Medulla oblongata (tissue), 1 donor: ENCODE data around the gene PRKAG2.
A peak's percentile ranks its signal among the peaks of the same experiment; 100 is the strongest.
"Not testable (repeated sequence)": the region's sequence is repeated elsewhere in the genome, so short reads cannot be mapped to it uniquely, and the experiment has no call there.

Source experiments
- DNase-seq: peaks from one replicate; pipeline ENCODE4 v3.0.0-alpha.2; 2015; ENCODE audit errors: extremely low spot score

PRKAG2 gene

DNA sequence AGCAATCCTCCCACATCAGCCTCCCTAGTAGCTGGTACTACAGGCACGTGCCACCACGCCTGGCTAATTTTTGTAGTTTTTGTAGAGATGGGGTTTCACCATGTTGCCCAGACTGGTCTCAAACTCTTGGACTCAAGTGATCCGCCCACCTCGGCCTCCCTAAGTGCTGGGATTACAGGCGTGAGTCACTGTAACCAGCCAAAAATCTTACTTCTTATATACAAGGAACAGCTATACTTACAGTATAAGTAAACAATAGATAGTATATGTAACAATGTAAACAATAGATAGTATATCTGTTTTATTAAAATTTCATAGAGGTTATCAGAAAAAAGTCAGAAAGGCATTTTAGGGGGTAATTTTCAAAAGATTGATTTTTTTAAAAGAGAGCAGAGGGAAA lies 128.9 kb downstream of the PRKAG2 start:
- not testable (repeated sequence) for DNase-seq

DNA sequence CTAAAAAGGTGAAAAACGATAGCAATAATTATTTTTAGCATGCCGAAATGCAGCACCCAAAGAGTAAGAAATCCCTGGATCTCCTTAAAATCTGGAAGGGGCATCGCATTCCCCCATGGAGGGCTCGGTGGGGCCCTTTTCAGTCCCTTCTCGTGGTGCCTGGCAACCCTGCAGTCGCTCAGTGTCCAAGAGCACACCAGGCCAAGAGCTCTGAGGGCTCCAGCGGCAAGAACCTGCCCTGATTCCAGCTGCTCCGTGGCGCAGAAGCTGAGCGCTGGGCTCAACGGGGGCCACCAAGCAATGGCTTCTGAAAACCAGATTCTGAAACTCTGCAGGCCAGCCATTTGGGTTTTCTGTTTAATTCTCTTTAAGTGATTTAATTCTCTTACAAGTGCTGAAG lies 131.2 kb downstream of the PRKAG2 start:
- DNase-seq: no peak

DNA sequence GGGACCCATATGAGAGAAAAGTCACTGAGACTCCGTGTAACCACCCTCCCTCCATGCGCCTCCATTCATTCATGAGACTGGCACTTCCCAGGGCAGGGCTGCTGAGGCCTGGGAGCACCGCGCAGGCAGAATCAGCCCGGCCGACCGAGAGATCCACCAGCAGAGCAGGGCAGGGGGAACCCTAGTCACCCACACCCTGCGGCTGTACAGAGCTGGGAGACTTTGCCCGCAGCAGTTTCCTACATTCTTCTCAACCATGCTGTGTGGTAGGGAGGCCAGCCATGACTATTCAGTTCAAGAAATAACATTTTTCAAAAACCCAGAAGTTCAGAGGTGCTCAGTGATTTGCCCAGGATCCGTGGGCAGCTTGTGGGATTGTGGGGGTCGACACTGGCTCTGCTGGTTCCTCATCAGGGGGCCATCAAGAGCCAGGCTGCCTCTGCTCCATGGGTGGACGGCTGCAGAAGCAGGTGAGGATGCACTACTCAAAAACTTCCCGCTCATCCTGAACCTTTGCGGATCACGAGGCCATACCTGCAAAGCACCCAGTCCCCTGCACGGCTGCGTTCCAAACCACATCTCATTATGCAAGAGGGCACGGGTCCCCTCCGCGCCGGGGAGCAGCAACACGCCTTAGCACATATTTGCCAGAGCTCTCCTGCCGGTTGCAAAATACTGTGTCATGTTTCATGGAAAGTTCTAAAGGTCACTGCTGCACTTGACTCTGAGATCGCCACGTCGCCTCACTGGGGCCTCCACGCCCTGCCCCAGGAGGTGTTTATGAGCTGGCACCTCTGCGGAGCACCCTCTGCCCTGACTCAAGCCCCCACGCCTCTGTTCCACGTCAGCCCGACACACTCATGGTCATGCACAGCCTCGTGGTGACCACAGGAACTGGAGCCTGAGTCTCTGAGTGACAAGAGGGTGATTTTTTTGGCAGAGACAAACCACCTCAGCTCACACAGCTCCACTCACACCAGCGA lies 132.0 kb downstream of the PRKAG2 start:
- DNase-seq: peak; percentile 43

DNA sequence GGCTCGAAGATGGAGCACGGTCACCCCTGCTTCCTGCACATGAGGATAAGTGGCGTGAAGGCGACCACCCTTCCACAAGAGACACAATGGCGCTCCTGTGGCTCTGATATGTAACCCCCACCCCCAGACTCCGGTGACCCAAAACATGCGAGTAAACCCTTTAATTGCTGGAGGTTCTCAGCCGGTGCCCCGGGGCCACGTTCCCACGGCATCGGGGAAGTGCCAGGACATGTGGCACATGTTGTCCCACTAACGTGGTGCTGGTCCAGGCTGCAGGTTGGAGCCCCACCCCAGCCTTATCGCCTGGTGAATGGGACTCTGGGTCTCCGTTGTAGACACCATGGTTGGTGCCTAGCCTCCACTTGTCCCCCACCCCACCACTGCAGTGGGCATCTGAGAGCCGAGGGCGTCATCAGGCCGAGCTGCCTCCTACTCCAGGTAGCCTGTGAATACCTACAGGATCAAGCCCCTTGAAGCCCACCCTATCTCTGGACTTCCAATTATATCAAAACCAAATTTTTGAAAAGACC lies 132.8 kb downstream of the PRKAG2 start:
- DNase-seq: no peak

DNA sequence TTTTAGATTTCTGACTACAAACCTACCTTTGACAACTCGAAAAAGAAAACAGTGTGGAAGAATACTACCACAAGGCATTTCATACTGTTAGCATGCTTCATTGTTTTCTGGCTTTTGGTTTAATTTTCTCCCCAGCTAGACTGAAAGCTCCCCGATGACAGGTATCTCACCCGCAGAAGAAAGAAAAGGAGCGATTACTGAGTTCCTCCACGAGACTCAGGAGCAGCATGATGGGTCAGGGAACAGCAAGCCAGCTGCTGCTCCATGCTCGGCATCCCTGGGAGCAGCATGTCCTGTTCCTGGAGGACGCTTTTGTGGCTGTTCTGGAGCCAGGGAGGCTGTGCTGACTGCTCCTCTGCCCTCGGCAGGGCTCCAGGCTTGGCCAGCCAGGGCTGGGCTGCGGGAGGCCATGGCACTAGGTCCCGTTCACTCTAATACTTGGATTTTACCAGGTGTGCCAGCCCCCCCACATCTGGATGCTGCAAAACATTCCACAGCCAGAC lies 133.4 kb downstream of the PRKAG2 start:
- peak; percentile 53 for DNase-seq

DNA sequence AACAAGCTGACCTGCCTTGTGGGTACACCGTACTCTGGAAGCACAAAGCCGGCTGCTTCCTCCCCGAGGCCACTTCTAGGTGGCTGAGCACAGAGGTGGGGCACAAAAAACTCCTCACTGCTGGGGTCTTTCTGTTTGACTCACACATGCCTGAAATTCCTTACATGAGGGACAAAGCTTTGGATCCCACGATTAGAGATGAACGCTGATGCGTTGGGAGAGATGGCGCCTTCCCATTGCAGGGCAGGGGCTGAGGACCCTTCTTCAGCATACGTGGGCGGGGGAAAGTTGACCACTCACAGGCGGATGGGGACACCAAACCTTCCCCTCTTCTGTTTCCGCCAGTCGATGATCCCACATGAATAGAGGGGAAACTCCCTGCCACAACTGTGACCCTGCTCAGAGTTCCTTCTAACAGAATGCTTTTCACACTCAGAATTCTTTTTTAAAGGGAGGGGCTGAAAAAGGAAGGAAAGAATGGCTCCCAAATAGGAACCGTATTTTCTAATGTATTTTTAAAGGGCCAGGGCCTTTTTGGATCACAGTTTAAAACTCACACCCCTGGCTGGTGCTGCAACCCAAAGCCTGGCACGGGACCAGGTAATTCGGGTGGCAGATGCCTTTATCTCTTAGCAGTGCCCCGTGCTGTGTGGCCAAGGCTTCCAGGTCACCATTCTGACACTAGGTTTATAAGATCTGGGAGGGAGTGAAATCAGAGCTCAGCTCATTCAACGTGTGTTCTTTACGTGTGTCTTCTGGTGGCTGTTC lies 134.0 kb downstream of the PRKAG2 start:
- DNase-seq: no peak

DNA sequence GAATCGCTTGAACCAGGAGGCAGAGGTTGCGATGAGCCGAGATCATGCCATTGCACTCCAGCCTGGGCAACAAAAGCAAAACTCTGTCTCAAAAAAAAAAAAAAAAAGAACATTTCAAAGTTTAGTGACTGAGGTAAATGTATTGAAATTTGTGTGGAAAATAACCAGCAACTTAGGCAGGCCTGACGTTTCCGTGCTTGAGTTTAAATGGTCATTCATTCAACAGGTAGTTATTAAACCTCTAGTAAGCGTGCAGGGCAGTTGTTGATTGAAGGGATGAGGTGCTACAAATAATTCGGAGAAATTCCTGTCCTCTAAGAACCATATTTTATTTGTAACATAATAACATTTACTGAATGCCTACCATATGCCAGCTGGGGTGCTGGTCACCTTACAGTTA lies 135.3 kb downstream of the PRKAG2 start:
- no peak for DNase-seq

DNA sequence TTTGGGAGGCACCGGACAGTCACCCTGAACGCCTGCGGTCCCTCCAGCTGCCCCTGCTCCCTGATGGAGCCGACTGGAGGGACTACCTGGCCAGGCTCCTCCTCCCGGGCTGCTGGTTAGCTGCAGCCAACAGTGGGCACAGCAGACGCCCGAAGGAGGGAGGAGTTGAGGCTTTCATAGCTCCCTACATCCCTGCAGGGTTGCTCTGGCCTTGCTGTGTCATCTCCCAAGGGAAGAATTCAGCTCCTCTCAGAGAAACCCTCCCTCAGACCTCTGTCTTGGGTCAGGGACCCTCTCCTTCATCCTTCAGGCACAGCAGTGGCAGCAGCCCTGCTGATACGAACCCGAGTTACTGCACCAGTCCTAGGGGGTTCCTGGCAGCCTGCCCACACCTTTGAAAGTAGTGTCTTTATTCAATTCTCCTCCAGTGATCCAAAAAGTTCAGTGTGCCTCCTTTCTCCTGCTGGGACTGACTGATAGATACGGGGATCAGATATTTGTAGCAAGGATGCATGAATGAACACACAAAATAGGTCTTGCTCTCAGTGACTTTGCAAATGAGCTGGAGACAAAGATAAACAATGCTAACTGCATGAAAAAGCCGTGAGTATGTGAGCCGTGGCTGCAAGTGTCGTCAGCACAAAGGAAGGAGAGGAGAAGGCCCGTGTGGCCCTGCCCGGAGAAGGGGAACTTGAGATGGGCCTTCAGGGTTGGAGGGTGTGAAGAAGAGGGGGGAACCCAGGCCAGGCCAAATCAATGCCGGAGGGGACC lies 136.6 kb downstream of the PRKAG2 start:
- no peak for DNase-seq

DNA sequence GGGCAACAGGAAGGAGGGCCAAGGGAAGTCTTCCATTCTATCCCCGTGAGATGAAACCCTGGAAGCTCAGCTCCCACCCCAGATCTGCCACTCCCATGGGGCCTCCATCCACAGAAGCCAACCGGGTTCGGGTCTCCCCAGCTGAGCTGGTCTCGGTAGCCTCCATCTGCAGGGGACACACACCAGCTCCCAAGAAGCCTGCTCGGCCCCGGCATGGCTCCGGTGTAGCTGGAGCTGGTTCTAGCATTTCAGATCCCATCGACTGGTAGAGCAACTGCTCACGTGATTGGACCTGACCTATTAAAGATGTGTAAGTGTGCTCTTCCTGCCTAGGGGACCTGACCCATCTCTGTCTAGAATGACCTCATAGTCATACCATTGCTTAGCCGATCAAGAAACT lies 138.0 kb downstream of the PRKAG2 start:
- DNase-seq: no peak

DNA sequence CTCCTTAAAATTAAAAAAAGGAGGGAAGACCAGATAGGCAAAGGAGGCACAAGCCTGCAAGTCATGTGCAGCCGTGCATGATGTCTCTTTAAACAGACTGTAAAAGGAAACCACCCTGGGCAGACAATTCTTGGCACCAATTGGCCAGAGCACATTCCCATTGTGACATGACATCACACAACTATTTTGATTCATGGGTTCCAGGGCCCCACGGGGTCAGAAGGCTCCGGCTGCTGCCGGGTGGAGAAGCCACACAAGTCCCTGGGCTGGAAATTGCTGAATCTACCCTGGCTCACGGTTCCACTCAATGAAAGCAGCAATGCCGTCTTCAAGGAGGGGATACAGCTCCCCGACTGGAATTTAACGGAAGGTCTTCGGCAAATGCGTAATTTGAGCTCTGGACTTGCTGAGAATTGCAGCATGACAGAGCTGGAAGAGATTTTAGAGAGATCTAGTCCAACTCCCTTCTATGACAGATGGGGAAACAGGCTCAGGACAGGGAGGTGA lies 140.5 kb downstream of the PRKAG2 start:
- DNase-seq: peak; percentile 35

DNA sequence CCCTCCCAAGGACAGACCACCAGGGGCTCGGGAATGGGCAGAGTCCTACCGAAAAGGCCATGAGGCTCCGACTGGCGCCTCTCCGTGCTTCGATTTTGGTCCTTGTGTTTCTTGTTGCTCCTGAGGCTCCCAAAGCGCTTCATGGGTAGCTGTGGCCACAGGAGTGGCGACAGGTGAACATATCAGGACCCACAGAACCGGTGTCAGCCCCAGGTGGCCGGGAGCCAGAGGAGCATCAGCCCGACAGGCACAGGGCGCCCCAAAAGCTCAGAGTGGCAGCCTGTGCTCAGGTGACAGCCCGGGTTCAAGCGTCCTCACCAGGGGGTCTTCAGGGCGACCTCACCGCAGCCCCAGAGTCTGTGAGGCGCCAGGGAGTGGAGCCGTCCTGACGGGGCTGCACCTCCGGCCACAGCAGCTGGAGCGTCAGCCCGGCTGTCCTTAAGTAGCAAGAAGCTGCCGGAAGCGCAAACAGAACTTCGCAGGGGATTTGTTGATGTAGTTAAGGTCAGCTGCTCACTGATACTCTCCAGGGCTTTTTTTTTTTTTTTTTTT lies 141.0 kb downstream of the PRKAG2 start:
- DNase-seq: no peak

DNA sequence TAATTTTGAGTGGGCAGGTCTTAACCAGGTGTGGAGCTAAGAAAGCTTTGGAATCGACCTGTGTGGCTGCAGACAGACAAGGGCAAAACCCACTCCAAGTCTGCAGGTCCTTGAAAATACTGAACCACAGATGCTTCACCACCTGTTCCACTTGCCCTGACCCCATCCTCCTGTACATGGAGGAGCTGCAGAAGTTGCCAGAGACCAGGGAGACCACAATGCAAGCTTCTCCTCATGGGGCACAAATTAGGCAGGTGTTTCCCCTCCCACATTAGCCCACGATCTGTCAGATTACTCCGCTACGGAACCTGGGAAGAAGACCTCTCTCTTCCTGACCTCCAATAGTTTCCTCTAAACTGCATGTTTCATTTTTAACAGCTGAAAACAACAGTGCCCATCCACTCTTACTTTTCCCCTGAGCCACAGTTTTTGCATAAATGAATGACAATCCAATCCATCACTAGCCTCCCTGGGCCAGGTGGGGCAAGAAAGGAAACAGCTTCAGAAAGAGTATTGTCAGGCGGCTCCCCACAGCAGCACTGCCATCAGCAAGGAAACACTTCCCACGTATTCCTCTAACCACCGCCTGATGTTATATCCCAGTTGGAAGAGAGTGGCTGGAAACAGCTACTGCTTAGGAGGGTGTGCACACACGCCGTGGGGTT lies 141.6 kb downstream of the PRKAG2 start:
- no peak for DNase-seq

DNA sequence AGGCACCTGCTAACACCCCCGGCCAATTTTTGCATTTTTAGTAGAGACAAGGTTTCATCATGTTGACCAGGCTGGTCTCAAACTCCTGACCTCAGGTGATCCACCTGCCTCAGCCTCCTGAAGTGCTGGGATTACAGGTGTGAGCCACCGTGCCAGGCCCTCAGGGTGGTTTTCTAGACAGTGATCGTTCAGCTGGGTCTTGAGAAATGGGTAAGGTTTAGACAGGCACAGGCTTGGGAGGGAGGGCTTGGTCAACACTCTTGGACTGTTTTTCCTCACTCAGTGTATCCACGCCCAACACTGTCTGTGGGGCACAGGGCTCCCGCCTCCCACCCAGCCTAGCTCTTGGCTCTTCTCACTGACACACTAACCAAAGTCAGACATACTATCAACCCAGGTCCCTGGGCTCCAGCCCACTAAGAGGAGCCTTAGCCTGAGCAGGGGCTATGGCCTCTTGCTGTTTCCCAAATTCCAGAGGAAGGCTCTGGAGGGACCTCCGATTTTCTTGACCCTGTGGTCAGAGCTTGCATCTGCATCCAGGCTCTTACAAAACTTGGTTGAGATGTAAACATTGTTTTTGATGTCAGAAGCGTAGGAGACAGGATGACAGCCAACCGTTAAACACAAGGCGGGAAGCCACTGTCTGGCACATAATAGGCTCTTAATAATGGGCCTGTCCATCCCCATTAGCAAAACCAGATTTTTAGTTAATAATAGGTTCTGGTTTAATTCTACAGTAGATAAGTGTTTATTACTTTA lies 143.9 kb downstream of the PRKAG2 start:
- no peak for DNase-seq

DNA sequence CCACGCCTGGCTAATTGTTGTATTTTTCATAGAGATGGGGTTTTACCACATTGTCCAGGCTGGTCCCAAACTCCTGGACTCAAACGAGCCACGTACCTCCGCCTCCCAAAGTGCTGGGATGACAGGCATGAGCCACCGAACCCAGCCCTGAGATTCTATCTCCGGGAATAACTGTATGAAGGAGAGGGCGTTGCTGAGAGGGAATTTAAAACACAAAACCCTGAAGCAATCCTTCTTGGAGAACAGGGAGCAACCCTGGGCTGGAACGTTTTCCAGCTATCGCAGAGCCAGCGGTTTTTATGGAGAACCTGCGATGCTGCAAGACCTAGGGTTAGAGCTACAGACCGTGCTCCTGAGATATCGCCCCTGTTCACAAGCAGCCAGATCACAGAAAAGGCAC lies 144.6 kb downstream of the PRKAG2 start:
- DNase-seq: no peak

DNA sequence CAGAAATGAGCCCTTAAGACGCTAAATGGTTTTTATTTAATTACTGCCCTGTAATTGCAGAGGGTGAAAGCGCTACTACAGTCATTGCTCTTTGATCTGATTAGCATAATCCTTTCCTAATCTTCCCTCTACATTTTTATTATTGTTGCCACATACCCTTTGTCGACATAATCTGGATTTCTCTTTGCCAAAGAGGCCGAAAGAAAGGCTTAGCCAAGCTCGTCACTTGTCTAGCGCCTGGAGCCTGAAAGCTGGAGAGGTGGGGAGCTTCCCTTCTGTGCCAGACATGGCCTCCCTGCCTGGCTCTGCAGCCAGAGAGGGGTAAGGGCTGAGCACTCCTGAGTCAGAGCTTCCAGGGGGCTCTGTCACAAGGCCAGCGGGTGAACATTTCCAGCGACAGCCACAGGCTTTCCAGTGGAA lies 145.9 kb downstream of the PRKAG2 start:
- no peak for DNase-seq

DNA sequence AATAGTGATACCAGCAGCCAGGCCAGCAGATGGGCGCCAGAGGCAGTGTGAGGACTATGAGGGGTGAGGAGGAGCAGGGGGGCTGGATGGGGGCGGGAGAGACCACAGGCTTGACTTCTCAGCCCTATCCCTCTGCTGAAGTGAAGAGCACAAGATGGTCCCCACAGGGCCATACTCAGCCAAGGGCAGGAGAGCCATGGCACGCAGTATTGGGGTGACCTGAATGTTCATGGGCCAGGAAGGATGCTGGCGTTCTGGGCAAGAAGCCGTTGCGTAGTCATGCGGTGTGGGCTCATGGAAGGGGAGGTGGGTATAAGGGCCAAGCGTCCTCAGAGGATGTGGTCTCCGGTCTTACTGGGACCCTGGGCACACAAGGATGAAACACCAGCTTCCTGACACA lies 146.3 kb downstream of the PRKAG2 start:
- no peak for DNase-seq

DNA sequence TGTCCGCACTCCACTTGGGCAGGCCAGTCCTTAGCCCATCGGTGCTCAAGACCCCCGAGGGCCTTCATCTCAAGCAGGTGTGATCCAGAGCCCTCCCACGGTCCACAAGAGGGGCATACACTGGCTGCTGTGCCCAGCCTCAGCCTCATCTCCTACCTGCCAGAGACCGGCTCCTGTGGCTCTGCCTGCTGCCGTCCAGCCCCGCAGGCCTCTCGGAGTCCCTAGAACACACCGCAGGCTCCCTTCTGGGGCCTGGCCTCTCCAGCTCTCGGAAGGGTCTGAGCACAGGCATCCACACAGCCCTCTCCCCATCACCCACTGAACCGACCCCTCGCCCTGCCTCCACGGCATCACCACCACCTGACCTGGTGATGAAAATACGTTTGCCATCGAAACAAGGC lies 147.4 kb downstream of the PRKAG2 start:
- no peak for DNase-seq

DNA sequence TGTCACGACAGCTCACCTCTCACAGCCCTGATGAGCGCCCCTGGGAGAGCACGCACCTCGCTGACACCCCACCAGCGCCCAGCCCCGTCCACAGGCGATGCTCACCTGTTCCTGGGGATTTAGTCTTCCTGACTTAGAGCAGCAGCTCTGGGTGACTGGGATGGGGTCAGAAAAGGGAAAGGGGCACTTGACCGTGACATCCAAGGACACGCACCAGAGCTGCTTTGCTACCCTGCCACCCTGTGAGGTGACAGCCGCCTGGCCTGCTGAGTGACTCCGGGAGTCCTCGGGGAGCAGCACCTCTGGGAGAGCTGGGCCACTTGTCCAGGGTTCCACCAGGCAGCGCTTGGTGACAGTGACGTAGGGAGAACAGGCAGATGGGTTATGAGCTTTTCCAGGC lies 148.2 kb downstream of the PRKAG2 start:
- DNase-seq: no peak

DNA sequence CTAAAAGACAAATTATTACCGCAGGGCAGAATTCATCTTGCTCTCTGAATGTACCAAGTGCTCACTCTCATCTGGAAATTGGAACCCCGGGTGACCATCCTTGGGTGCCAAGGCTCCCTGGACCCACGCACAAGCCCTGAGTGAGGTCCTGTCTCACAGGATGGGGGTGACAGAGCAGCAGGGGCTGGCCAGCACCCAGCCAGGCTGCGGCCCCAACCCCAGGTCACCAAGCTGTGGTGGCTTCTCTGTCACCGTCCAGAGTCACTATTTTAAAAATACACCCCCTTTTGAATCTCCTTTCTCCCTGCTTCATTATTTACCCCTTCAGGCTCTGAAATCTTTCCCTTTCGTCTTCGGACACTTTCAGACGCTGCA lies 148.6 kb downstream of the PRKAG2 start:
- no peak for DNase-seq
